ENCODE results near the gene NTN3.
A peak's percentile ranks its signal among the peaks of the same experiment; 100 is the strongest.
"Not testable (repeated sequence)": the region's sequence is repeated elsewhere in the genome, so short reads cannot be mapped to it uniquely, and the experiment has no call there.

The NTN3 gene

DNA sequence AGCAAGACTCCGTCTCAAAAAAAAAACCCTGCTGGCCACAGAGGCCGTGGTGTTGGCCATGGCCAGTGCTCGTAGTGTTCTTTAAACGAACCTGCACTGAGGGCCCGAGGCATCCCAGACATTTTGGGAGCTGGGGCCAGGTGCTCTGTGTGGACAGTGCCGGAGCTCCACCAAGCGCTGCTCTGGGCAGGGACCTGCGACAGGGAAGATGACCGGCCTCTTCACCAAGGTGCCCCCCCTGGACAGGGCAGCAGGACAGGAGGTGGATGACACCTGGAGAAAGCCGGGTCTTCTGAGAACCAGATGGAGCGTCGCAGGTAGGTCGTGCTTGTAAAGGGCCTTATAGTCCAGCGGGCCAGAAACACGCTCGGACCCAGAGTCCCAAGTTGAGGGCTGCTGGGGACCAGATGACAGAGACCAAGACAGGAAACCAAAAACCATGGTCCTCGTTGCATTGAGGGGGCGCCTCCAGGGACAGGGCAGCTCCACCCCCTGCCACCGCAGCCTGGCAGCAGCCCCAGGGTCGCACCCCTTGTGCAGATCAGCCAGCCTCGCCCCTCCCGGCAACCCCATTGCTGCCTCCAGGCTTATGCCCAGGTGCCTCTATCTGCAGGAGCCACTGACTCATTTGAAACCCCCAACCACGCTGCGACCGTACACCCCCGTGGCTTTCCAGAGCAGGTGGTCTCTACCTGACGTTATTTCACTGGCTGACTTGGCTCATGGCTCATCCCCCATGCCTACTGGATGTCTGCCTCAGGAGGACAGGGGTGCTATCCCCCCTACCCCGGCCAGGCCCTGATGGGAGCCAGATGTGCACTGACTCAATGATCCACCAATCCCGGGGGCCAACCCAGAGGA lies 4.2 kb upstream of the NTN3 start:
- no peak for DNase-seq

DNA sequence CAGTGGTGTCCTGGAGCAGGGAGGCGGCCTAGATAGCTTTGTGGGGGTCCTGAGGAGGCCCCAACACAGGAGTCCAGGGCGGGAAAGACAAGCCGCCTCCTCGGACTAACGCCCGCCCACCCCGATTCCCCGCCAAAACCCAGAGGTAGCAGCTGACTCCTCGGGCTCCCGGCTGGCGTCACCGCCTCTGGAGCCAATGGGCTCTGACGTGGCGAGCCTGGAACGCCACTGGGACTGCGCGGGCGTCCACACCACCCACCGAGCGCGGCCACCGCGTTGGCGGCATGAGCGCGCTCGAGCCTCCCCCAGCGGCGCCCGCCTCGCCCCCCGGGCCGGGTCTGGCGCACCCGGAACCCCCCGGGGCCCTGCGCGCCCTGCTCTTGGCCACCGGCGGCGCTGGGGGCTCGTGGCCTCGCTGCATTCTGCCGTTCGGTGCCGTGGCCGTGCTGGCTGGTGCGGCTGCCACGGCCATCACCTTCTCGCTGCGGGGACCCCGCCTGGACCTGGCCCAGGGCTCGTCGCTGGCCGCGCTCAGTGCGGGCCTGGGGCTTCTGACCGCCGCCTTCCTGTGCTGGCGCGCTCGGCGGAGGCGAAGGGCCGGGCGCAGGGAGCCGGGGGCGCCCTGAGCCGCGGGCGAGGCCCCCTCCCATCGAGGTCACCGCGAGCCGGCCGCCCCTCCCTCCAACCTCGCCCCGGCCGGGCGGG lies 3.4 kb upstream of the NTN3 start:
- DNase-seq, result peak; percentile 24

DNA sequence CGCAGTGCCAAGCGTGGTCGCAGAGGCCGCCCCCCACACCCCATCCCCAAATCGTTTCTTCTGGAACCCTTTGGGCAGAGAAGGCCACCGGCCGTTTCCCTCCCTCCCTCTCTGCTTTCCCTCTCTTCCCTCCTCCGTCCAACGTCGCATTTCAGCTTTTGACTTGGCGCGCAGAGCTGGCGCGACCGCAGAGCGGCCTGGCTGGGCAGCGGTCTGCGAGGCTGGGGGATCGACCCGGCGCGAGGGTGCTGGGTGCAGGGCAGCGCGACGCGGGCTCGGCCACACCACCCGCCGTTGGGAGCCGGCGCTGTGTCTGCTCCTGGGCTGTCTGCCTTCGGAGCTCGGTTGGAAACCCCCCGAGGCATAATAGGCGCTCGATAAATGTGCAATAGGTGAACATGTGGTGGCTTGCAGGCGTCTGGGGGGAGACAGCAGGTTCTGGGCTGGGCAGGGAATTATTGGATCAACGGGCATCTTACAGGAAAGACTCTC lies 2.8 kb upstream of the NTN3 start:
- no peak for DNase-seq

DNA sequence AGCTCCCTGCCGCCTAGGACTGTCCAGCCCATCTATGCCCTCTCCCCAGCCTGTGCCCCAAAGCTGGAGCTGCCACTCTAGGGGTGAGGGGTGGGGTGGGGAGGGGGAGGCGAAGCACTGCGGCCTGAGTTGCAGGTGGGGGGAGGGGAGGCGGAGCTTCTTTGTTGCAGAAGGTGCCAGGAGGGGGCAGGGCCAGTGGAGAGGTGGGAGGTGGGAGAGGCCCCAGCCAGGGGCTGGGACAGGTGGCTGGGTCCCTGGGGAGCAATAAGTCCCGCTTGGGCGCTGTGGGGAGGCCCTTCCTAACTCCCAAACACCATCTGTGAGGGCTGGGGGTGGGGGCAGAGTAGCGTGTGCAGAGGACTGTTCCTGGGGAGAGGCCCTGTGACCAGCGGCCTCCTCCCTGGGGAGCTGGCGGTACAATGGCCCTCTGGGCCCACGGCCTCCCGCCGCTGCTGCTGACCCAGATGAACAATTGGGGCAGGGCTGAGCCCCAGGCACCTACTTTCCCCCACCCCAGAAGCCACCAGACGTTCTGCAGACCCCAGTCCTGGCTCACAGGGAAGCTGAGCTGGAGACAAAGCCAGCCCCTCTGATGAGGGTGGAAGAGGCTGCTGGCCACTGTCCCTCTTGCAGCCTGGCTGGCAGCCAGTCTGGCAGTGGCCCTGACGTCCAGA lies 2.2 kb upstream of the NTN3 start:
- no peak for DNase-seq

GRCh38 chr16:2469399-2470233 lies 1.5 kb upstream of the NTN3 start:
- no peak for DNase-seq

DNA sequence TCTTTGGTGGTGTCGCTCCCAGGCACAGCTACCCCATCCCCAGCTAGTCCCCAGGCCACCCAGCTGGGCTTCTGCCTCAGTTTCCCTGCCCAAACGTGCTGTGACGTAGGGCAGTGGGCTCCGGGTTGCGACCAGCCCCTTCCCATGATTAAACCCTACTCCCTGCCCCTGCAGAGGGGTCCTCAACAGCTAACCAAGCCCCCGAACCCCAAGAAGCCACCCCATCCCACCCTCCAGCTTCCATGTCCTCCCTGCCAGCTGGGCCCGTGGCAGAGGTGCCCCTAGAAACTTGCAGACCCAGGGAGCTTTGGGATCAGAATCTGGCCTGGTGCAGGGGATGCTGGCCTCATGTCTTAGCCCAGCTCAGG lies 879 bp upstream of the NTN3 start:
- no peak for DNase-seq

GRCh38 chr16:2470603-2471015 lies 488 bp upstream of the NTN3 start:
- DNase-seq, result no peak

DNA sequence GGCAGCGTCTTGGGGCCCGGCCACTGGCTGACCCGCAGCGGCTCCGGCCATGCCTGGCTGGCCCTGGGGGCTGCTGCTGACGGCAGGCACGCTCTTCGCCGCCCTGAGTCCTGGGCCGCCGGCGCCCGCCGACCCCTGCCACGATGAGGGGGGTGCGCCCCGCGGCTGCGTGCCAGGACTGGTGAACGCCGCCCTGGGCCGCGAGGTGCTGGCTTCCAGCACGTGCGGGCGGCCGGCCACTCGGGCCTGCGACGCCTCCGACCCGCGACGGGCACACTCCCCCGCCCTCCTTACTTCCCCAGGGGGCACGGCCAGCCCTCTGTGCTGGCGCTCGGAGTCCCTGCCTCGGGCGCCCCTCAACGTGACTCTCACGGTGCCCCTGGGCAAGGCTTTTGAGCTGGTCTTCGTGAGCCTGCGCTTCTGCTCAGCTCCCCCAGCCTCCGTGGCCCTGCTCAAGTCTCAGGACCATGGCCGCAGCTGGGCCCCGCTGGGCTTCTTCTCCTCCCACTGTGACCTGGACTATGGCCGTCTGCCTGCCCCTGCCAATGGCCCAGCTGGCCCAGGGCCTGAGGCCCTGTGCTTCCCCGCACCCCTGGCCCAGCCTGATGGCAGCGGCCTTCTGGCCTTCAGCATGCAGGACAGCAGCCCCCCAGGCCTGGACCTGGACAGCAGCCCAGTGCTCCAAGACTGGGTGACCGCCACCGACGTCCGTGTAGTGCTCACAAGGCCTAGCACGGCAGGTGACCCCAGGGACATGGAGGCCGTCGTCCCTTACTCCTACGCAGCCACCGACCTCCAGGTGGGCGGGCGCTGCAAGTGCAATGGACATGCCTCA lies 773 bp downstream of the NTN3 start:
- DNase-seq, result no peak

DNA sequence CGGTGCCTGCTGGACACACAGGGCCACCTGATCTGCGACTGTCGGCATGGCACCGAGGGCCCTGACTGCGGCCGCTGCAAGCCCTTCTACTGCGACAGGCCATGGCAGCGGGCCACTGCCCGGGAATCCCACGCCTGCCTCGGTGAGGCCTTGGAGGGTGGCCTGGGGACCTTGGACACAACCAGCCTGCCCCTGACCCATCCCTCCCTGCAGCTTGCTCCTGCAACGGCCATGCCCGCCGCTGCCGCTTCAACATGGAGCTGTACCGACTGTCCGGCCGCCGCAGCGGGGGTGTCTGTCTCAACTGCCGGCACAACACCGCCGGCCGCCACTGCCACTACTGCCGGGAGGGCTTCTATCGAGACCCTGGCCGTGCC lies 1.4 kb downstream of the NTN3 start:
- DNase-seq, result no peak

DNA sequence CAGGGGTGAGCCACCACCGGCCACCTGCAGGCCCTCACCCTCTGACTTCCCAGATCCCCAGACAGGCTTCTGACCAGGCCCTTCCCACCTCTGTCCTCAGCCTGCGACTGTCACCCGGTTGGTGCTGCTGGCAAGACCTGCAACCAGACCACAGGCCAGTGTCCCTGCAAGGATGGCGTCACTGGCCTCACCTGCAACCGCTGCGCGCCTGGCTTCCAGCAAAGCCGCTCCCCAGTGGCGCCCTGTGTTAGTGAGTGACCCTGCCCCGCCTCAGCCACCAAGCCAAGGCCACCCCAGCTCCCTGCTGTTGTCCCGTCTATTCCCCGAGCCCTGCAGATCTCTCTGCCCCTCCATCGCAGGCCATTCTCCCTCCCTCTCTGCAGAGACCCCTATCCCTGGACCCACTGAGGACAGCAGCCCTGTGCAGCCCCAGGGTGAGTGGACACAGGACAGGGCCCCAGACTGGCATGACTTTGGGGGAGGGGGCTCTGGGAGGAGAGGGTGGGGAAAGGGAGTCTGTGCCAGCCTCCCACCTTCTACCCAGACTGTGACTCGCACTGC lies 1.9 kb downstream of the NTN3 start:
- DNase-seq, result no peak

- no peak for DNase-seq
These were observed 2.4 kb downstream of the NTN3 start for GRCh38 chr16:2473446-2473926.

GRCh38 chr16:2473999-2474876 lies 3.1 kb downstream of the NTN3 start:
- DNase-seq, result peak; percentile 54

DNA sequence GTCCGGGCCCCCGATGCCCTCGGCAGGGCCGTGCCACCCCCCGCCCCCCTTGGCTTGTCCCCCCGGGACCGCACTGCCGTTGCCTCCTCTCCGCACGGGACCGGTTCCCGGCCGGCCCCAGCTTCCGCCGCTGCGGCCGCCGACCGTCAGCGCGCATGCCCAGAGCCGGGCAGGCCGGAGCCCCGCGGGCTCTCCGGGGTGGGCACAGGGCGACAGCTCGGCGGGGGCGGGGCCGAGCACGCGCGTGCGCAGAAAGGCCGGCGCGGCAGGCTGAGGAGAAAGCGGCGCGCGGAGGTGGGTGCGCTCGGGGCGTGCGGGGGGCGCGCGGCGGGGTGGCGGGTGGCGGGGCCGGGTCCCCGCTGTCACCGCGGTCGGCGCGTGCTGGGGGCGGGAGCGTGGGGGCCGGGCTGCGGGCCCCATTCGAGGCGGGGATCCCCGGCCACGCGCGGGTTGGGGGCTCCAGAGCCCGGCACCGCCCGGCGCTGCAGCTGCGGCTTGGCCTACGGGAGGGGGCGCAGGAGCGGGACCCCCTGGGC lies 3.8 kb downstream of the NTN3 start, which contains the start of gene TBC1D24:
Gene TBC1D24 (plus strand): TSS at position 251 of the 536 bp plus-strand sequence. CDS start 21,022 bp downstream, outside the sequence.
- peak; percentile 79 for DNase-seq

DNA sequence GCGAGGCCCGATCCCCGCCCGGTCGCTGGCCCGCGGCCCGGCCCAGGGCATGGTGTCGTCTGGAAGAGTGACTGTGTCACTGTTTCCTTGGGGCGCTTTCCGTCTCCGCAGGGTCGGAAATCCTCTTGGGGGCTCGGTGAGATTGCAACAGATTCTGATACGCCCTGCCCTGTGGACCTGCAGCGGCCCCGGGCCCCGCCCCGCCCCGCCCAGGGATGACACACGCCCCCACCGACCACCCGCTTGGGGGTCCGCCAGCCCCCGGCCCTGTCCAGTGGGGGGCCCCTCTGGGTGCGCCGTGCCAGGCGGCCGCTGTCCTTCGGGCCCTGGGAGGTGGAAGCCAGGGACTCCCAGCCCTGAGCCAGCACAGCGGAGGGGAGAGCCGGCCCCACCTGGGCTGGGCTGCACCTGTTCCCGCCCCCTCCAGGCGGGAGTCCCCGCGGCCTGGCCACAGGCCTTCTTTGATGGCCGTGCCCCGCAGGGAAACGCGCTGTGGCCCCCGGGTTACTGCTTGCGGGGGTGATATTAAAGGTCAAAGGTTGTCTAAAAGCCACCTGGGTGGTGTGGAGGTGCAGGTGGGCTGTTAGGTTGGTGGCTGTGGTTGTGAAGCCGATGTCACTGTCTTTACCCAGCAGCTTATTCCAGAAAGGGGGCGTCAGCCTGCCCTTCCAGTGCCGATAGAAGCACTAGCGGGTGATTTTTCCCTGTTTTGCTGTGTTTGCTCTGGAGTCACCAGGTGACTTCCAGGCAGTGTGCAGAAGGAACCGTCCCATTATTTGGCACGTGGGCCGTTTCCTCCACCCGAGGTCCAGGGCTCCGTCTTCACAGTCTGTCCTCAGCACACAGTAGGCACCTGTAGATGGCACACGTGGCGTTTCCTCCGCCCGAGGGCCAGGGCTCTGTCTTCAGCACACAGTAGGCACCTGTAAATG lies 4.6 kb downstream of the NTN3 start:
- DNase-seq, result peak; percentile 30

GRCh38 chr16:2476345-2476720 lies 5.2 kb downstream of the NTN3 start:
- no peak for DNase-seq

DNA sequence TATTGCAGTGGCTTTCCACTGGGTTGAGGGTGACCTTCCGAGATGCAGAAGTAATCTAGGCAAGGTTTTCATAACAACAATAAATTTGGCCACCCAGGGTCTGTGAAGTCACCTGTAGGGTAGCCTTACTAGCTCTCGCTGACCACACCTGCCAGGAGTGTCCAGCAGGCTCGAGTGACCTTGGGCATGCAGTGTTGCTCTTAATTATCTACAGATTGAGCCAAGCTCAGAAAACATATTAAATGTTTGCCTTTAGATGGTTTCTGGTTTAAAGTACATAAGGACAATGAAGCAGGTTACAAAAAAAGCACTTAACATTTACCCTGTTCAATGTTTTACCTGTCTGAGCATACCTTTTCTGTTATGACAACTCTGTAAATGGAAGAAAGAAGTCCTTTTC lies 5.6 kb downstream of the NTN3 start:
- no peak for DNase-seq

DNA sequence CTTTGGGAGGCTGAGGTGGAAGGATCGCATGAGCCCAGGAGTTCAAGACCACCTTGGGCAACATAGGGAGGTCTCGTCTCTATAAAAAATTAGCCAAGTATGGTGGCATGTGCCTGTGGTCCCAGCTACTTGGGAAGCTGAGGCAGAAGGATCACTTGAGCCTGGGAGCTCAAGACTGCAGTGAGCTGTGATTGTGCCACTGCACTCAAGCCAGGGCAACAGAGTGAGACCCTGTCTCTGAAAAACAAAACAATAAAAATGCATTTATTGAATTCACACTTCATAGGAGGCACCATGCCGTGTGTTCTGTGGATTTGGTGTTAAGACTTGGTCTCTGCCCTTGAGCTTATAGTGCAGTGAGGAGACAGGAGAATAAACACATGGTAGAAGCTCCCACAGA lies 6.2 kb downstream of the NTN3 start:
- no peak for DNase-seq

- DNase-seq, result no peak
These were observed 7.2 kb downstream of the NTN3 start for GRCh38 chr16:2478279-2478678.

DNA sequence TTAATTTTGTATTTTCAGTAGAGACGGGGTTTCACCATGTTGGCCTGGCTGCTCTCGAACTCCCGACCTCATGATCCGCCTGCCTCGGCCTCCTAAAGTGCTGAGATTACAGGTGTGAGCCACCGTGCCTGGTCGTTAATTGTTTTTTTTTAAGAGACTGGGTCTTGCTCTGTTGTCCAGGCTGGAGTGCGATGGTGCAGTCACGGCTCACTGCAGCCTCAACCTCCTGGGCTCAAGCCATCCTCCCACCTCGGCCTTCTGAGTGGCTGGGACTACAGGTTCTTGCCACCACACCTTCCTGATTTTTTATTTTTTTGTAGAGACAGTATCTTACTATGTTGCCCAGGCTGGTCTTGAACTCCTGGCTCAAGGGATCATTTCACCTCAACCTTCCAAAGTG lies 8.9 kb downstream of the NTN3 start:
- not testable (repeated sequence) for DNase-seq
